Activated CD8-positive, alpha-beta memory T cell treated with anti-CD3 and anti-CD28 coated beads, Interleukin-2, amount 10 ng/mL, durations not matched to agents 7 days and 5 days (primary cell): ENCODE results near the gene EDA. TPM values are rescaled to one million over a fixed set of nuclear protein-coding genes. Genes with fewer than 3 reads are reported as not detected.
"Not testable (repeated sequence)": the region's sequence is repeated elsewhere in the genome, so short reads cannot be mapped to it uniquely, and the experiment has no call there.

ENCODE experiments used
- ATAC-seq: fragments of 150-1000 bp; cut with Tn5 transposase; one replicate; pipeline ENCODE4 v1.10.0; 2021; ENCODE audit warnings: moderate library complexity
- CTCF ChIA-PET: fragments of 350-600 bp; sonication (Branson Sonifier 250); formaldehyde crosslinking; loops from one replicate; lab custom pipeline; 2021; ENCODE audit warnings: antibody characterized with exemption; lab: Charles Lee
- DNase-seq: peaks from one replicate; pipeline ENCODE4 v3.0.0-alpha.2; 2020
- H3K27ac Mint-ChIP-seq: one replicate; pipeline ENCODE4 v1.8.0; 2021; ENCODE audit warnings: mild to moderate bottlenecking, mixed read lengths
- H3K27me3 Mint-ChIP-seq: one replicate; pipeline ENCODE4 v1.8.0; 2021; ENCODE audit warnings: mixed read lengths
- H3K36me3 Mint-ChIP-seq: one replicate; pipeline ENCODE4 v1.8.0; 2021; ENCODE audit warnings: mild to moderate bottlenecking, mixed read lengths
- H3K4me1 Mint-ChIP-seq: one replicate; pipeline ENCODE4 v1.8.0; 2021; ENCODE audit warnings: mixed read lengths
- H3K4me3 Mint-ChIP-seq: one replicate; pipeline ENCODE4 v1.8.0; 2021; ENCODE audit warnings: mild to moderate bottlenecking, moderate library complexity, mixed read lengths
- H3K9me3 Mint-ChIP-seq: one replicate; pipeline ENCODE4 v1.8.0; 2022; ENCODE audit warnings: low read depth, mixed read lengths
- total RNA-seq, 2 experiments: library from RNA; stranded (reverse); gene quantifications; one replicate each; pipeline ENCODE4 v1.2.3, GENCODE V29; 2021

Gene EDA
- total RNA-seq, 2 experiments from 2014 or later, result 0.79 to 0.96 TPM

GRCh38 chrX:69793260-69793935, 177.5 kb downstream of the EDA start:
- DNase-seq, result no peak
- Mint-ChIP-seq H3K27ac (no peak overlapping the region), H3K27me3 (no peaks in the 10 kb centered on the region), H3K36me3 (no peaks in the 10 kb centered on the region), H3K4me3 (no peak overlapping the region), H3K9me3 (no peaks in the 10 kb centered on the region), H3K4me1 (no peaks in the 10 kb centered on the region)
- no peak for ATAC-seq
- CTCF ChIA-PET, result no interaction called here

GRCh38 chrX:69795702-69796101, 179.8 kb downstream of the EDA start:
- ATAC-seq (no peak), DNase-seq (no peak)
- no peaks in the 10 kb centered on the region for H3K4me1 Mint-ChIP-seq
- no peaks in the 10 kb centered on the region for H3K27me3 Mint-ChIP-seq
- no peaks in the 10 kb centered on the region for H3K9me3 Mint-ChIP-seq
- CTCF ChIA-PET, result no interaction called here
- no peak overlapping the region for H3K27ac Mint-ChIP-seq
- H3K36me3 Mint-ChIP-seq, result no peaks in the 10 kb centered on the region
- H3K4me3 Mint-ChIP-seq, result no peak overlapping the region

GRCh38 chrX:69807400-69807799, 191.5 kb downstream of the EDA start:
- Mint-ChIP-seq H3K27ac (no peak overlapping the region), H3K4me1 (peaks cover 10% of the 10 kb centered on the region), H3K27me3 (no peaks in the 10 kb centered on the region), H3K4me3 (no peak overlapping the region), H3K36me3 (no peaks in the 10 kb centered on the region), H3K9me3 (no peaks in the 10 kb centered on the region)
- CTCF ChIA-PET, result no interaction called here
- ATAC-seq, result no peak
- no peak for DNase-seq

- H3K27ac Mint-ChIP-seq, result no peak overlapping the region
- CTCF ChIA-PET, result no interaction called here
- ATAC-seq (no peak), DNase-seq (no peak)
- H3K4me3 Mint-ChIP-seq, result no peak overlapping the region
- no peaks in the 10 kb centered on the region for H3K36me3 Mint-ChIP-seq
- no peaks in the 10 kb centered on the region for H3K27me3 Mint-ChIP-seq
- H3K4me1 Mint-ChIP-seq, result peaks cover 10% of the 10 kb centered on the region
- no peaks in the 10 kb centered on the region for H3K9me3 Mint-ChIP-seq
These were observed 192.5 kb downstream of the EDA start for GRCh38 chrX:69808375-69808774.

GRCh38 chrX:69813677-69814076, 197.8 kb downstream of the EDA start:
- CTCF ChIA-PET, result no interaction called here
- DNase-seq (no peak), ATAC-seq (no peak)
- Mint-ChIP-seq H3K36me3 (no peaks in the 10 kb centered on the region), H3K9me3 (peaks cover 3% of the 10 kb centered on the region), H3K4me3 (no peak overlapping the region), H3K27me3 (no peaks in the 10 kb centered on the region), H3K4me1 (peaks cover 4% of the 10 kb centered on the region), H3K27ac (no peak overlapping the region)

GRCh38 chrX:69815063-69815462, 199.2 kb downstream of the EDA start:
- H3K27me3 Mint-ChIP-seq, result no peaks in the 10 kb centered on the region
- DNase-seq, result no peak
- peaks cover 3% of the 10 kb centered on the region for H3K9me3 Mint-ChIP-seq
- no peak overlapping the region for H3K27ac Mint-ChIP-seq
- H3K36me3 Mint-ChIP-seq, result no peaks in the 10 kb centered on the region
- H3K4me3 Mint-ChIP-seq, result no peak overlapping the region
- CTCF ChIA-PET, result no interaction called here
- no peak for ATAC-seq
- H3K4me1 Mint-ChIP-seq, result peaks cover 4% of the 10 kb centered on the region

GRCh38 chrX:69815519-69815918, 199.6 kb downstream of the EDA start:
- H3K4me3 Mint-ChIP-seq, result no peak overlapping the region
- peaks cover 4% of the 10 kb centered on the region for H3K4me1 Mint-ChIP-seq
- ATAC-seq (no peak), DNase-seq (no peak)
- H3K9me3 Mint-ChIP-seq, result peaks cover 3% of the 10 kb centered on the region
- CTCF ChIA-PET, result no interaction called here
- H3K36me3 Mint-ChIP-seq, result no peaks in the 10 kb centered on the region
- H3K27me3 Mint-ChIP-seq, result no peaks in the 10 kb centered on the region
- no peak overlapping the region for H3K27ac Mint-ChIP-seq

GRCh38 chrX:69844636-69845035, 228.7 kb downstream of the EDA start:
- no peaks in the 10 kb centered on the region for H3K27me3 Mint-ChIP-seq
- CTCF ChIA-PET, result no interaction called here
- H3K4me3 Mint-ChIP-seq, result no peak overlapping the region
- H3K9me3 Mint-ChIP-seq, result no peaks in the 10 kb centered on the region
- no peak for ATAC-seq
- H3K27ac Mint-ChIP-seq, result no peak overlapping the region
- DNase-seq, result no peak
- no peaks in the 10 kb centered on the region for H3K4me1 Mint-ChIP-seq
- H3K36me3 Mint-ChIP-seq, result no peaks in the 10 kb centered on the region

- H3K4me1 Mint-ChIP-seq, H3K36me3 Mint-ChIP-seq, H3K4me3 Mint-ChIP-seq, CTCF ChIA-PET, H3K27ac Mint-ChIP-seq, H3K9me3 Mint-ChIP-seq, DNase-seq, ATAC-seq, H3K27me3 Mint-ChIP-seq: not testable (repeated sequence)
These were observed 244.1 kb downstream of the EDA start for GRCh38 chrX:69859999-69860398.

GRCh38 chrX:69876221-69876620, 260.3 kb downstream of the EDA start:
- H3K27ac Mint-ChIP-seq, result no peak overlapping the region
- no peaks in the 10 kb centered on the region for H3K9me3 Mint-ChIP-seq
- H3K4me1 Mint-ChIP-seq, result peaks cover 2% of the 10 kb centered on the region
- H3K36me3 Mint-ChIP-seq, result no peaks in the 10 kb centered on the region
- CTCF ChIA-PET, result no interaction called here
- DNase-seq, result no peak
- no peak overlapping the region for H3K4me3 Mint-ChIP-seq
- no peaks in the 10 kb centered on the region for H3K27me3 Mint-ChIP-seq
- no peak for ATAC-seq

- Mint-ChIP-seq H3K27me3 (no peaks in the 10 kb centered on the region), H3K4me1 (peaks cover 2% of the 10 kb centered on the region), H3K9me3 (peaks cover 3% of the 10 kb centered on the region), H3K4me3 (no peak overlapping the region), H3K36me3 (no peaks in the 10 kb centered on the region), H3K27ac (no peak overlapping the region)
- ATAC-seq (no peak), DNase-seq (no peak)
- CTCF ChIA-PET, result no interaction called here
These were observed 268.3 kb downstream of the EDA start for GRCh38 chrX:69884210-69884609.

- Mint-ChIP-seq H3K9me3 (no peaks in the 10 kb centered on the region), H3K27me3 (no peaks in the 10 kb centered on the region), H3K36me3 (no peaks in the 10 kb centered on the region), H3K27ac (no peak overlapping the region), H3K4me3 (no peak overlapping the region), H3K4me1 (no peaks in the 10 kb centered on the region)
- CTCF ChIA-PET, result no interaction called here
- no peak for DNase-seq
- ATAC-seq, result no peak
These were observed 280.1 kb downstream of the EDA start for GRCh38 chrX:69896046-69896445.

- H3K27me3 Mint-ChIP-seq, result no peaks in the 10 kb centered on the region
- peaks cover 2% of the 10 kb centered on the region for H3K9me3 Mint-ChIP-seq
- CTCF ChIA-PET, result no interaction called here
These were observed 284.6 kb downstream of the EDA start for GRCh38 chrX:69900491-69900890.

GRCh38 chrX:69906447-69906846, 290.5 kb downstream of the EDA start:
- CTCF ChIA-PET, result no interaction called here
- H3K27me3 Mint-ChIP-seq, result no peaks in the 10 kb centered on the region
- peaks cover 2% of the 10 kb centered on the region for H3K9me3 Mint-ChIP-seq

More at GRCh38 chrX:69900491-69900890, 284.6 kb downstream of the EDA start:
- ATAC-seq (no peak), DNase-seq (no peak)
- Mint-ChIP-seq H3K36me3 (no peaks in the 10 kb centered on the region), H3K4me3 (no peak overlapping the region), H3K4me1 (no peaks in the 10 kb centered on the region), H3K27ac (no peak overlapping the region)

GRCh38 chrX:69914781-69915180, 298.9 kb downstream of the EDA start:
- Mint-ChIP-seq H3K9me3 (no peaks in the 10 kb centered on the region), H3K4me1 (no peaks in the 10 kb centered on the region), H3K36me3 (no peaks in the 10 kb centered on the region), H3K4me3 (no peak overlapping the region), H3K27me3 (no peaks in the 10 kb centered on the region), H3K27ac (no peak overlapping the region)
- CTCF ChIA-PET, result no interaction called here
- DNase-seq, result no peak
- ATAC-seq, result no peak

More at GRCh38 chrX:69906447-69906846, 290.5 kb downstream of the EDA start:
- Mint-ChIP-seq H3K4me3 (no peak overlapping the region), H3K27ac (no peak overlapping the region), H3K36me3 (no peaks in the 10 kb centered on the region), H3K4me1 (no peaks in the 10 kb centered on the region)
- no peak for ATAC-seq
- DNase-seq, result no peak
